Stimulated activated CD4-positive, alpha-beta T cell treated with anti-CD3 and anti-CD28 coated beads, Interleukin-1b, Interleukin-23, amount 100 ng/mL, for 24 hours (primary cell): ENCODE measurements around the gene RFTN2.
"Not testable (repeated sequence)": the region's sequence is repeated elsewhere in the genome, so short reads cannot be mapped to it uniquely, and the experiment has no call there.

Source experiments
- DNase-seq, 4 experiments: peaks; one replicate each; pipeline ENCODE4 v3.0.0-alpha.2; 2020; ENCODE audit warnings: low read depth in 4 of 4, low spot score in 1 of 4

Gene RFTN2

GRCh38 chr2:197675246-197675645 is at the start of gene RFTN2:
Gene RFTN2 (minus strand): TSS chr2:197675587. CDS start chr2:197675458, 129 bp downstream.
- no peak for DNase-seq

GRCh38 chr2:197717863-197718262 is 42.5 kb upstream of the RFTN2 start:
- DNase-seq, result no peak

- no peak for DNase-seq
Observed at GRCh38 chr2:197713271-197713670, 37.9 kb upstream of the RFTN2 start.

- no peak for DNase-seq
Observed at GRCh38 chr2:197711578-197711977, 36.2 kb upstream of the RFTN2 start.

GRCh38 chr2:197710424-197711042 is 35.1 kb upstream of the RFTN2 start:
- no peak for DNase-seq

- DNase-seq, result not testable (repeated sequence)
Observed at GRCh38 chr2:197709140-197709539, 33.8 kb upstream of the RFTN2 start.

GRCh38 chr2:197708331-197708730 is 32.9 kb upstream of the RFTN2 start:
- DNase-seq, result no peak

GRCh38 chr2:197707316-197708213 is 32.2 kb upstream of the RFTN2 start:
- DNase-seq, result no peak

- DNase-seq, result no peak
Observed at GRCh38 chr2:197706839-197707207, 31.4 kb upstream of the RFTN2 start.

GRCh38 chr2:197705912-197706838 is 30.8 kb upstream of the RFTN2 start:
- no peak for DNase-seq

GRCh38 chr2:197705121-197705911 is 29.9 kb upstream of the RFTN2 start, which contains the start of gene MARS2:
Gene MARS2 (plus strand): TSS chr2:197705369. CDS start chr2:197705406, 37 bp downstream.
- DNase-seq, result peak; percentile 72 to 90 (median 86)

- no peak for DNase-seq
Observed at GRCh38 chr2:197704434-197705120, 29.2 kb upstream of the RFTN2 start.

- no peak for DNase-seq
Observed at GRCh38 chr2:197700960-197701359, 25.6 kb upstream of the RFTN2 start.

GRCh38 chr2:197699724-197700123 is 24.3 kb upstream of the RFTN2 start:
- not testable (repeated sequence) for DNase-seq

GRCh38 chr2:197696571-197696970 is 21.2 kb upstream of the RFTN2 start:
- DNase-seq, result not testable (repeated sequence)

- DNase-seq, result not testable (repeated sequence)
Observed at GRCh38 chr2:197695971-197696370, 20.6 kb upstream of the RFTN2 start.

- not testable (repeated sequence) for DNase-seq
Observed at GRCh38 chr2:197695206-197695605, 19.8 kb upstream of the RFTN2 start.

GRCh38 chr2:197677483-197677882 is 2.1 kb upstream of the RFTN2 start:
- no peak for DNase-seq

- no peak for DNase-seq
Observed at GRCh38 chr2:197677056-197677455, 1.7 kb upstream of the RFTN2 start.

- no peak for DNase-seq
Observed at GRCh38 chr2:197675711-197676188, 363 bp upstream of the RFTN2 start.
